ENCODE results near the gene DNMT3A.

Gene DNMT3A

GRCh38 chr2:25307949-25308557, 33.7 kb downstream of the DNMT3A start:
- Histone ChIP-seq H3K4me2 (ENCODE audit: insufficient read depth, low read length, poor library complexity, severe bottlenecking) (no peak overlapping the region), H2BK12ac (ENCODE audit: low read length) (no peak overlapping the region), H3K4ac (ENCODE audit: low read length) (no peak overlapping the region), H2BK15ac (ENCODE audit: low read length) (no peak overlapping the region), H3K4me3 (ENCODE audit: low read length in 2 of 2) (no peak overlapping the region), H3K27me3 (ENCODE audit: control insufficient read depth in 3 of 3, insufficient read depth in 3 of 3, low read depth in 1 of 3, low read length in 3 of 3) (no peaks in the 10 kb centered on the region), H3K36me3 (replicated peaks in 1 of 2; ENCODE audit: control insufficient read depth in 2 of 2, insufficient read depth in 2 of 2, low read length in 2 of 2) (no peaks in the 10 kb centered on the region), H2AFZ (ENCODE audit: low read length) (no peak overlapping the region), H3K14ac (ENCODE audit: low read length) (no peak overlapping the region), H3K18ac (ENCODE audit: low read length) (no peak overlapping the region), H4K91ac (ENCODE audit: low read depth, low read length, poor library complexity) (no peak overlapping the region), H3K23ac (ENCODE audit: low read depth, low read length, poor library complexity) (no peak overlapping the region), H2BK5ac (ENCODE audit: low read length) (no peak overlapping the region), H3K4me1 (ENCODE audit: control insufficient read depth in 2 of 2, insufficient read depth in 1 of 2, low read depth in 1 of 2, low read length in 2 of 2) (peaks cover 13 to 34% of the 10 kb centered on the region in 2 donors), H4K8ac (ENCODE audit: low read depth, low read length) (no peak overlapping the region), H3K27ac (replicated peaks; ENCODE audit: low read length) (no peak overlapping the region), H3K9me3 (replicated peaks in 1 of 2; ENCODE audit: control insufficient read depth in 2 of 2, insufficient read depth in 1 of 2, low read depth in 1 of 2, low read length in 2 of 2) (no peaks in the 10 kb centered on the region), H3K79me1 (ENCODE audit: low read depth, low read length) (peaks cover 2% of the 10 kb centered on the region), H3K9ac (ENCODE audit: low read depth, low read length, poor library complexity) (no peak overlapping the region), H2AK5ac (ENCODE audit: low read depth, low read length) (no peak overlapping the region), H2BK120ac (ENCODE audit: low read depth, low read length) (no peak overlapping the region)
- no CpG with 5 or more reads among the region's 7 CpGs for WGBS, 2 donors (ENCODE audit: extremely low coverage in 2 of 2, insufficient read length in 2 of 2, insufficient replicate concordance in 1 of 2)
- DNase-seq (ENCODE audit: low spot score), result no peak

- H3K4me2 ChIP-seq (ENCODE audit: insufficient read depth, low read length, poor library complexity, severe bottlenecking), result no peak overlapping the region
- DNase-seq (ENCODE audit: low spot score), result no peak
- H4K8ac ChIP-seq (ENCODE audit: low read depth, low read length), result no peak overlapping the region
- no peak overlapping the region for H3K27ac ChIP-seq (replicated peaks; ENCODE audit: low read length)
- H3K23ac ChIP-seq (ENCODE audit: low read depth, low read length, poor library complexity), result no peak overlapping the region
- H3K36me3 ChIP-seq (replicated peaks in 1 of 2; ENCODE audit: control insufficient read depth in 2 of 2, insufficient read depth in 2 of 2, low read length in 2 of 2), result no peaks in the 10 kb centered on the region
- no peaks in the 10 kb centered on the region for H3K9me3 ChIP-seq (replicated peaks in 1 of 2; ENCODE audit: control insufficient read depth in 2 of 2, insufficient read depth in 1 of 2, low read depth in 1 of 2, low read length in 2 of 2)
- H3K27me3 ChIP-seq (ENCODE audit: control insufficient read depth in 3 of 3, insufficient read depth in 3 of 3, low read depth in 1 of 3, low read length in 3 of 3), result no peaks in the 10 kb centered on the region
- H3K4me3 ChIP-seq (ENCODE audit: low read length in 2 of 2), result no peak overlapping the region
- peaks cover 2% of the 10 kb centered on the region for H3K79me1 ChIP-seq (ENCODE audit: low read depth, low read length)
- no peak overlapping the region for H2AFZ ChIP-seq (ENCODE audit: low read length)
- no peak overlapping the region for H2BK15ac ChIP-seq (ENCODE audit: low read length)
- no peak overlapping the region for H3K18ac ChIP-seq (ENCODE audit: low read length)
- no peak overlapping the region for H2BK12ac ChIP-seq (ENCODE audit: low read length)
- no peak overlapping the region for H4K91ac ChIP-seq (ENCODE audit: low read depth, low read length, poor library complexity)
- H2BK5ac ChIP-seq (ENCODE audit: low read length), result no peak overlapping the region
- no CpG with 5 or more reads among the region's 6 CpGs for WGBS, 2 donors (ENCODE audit: extremely low coverage in 2 of 2, insufficient read length in 2 of 2, insufficient replicate concordance in 1 of 2)
- peaks cover 12 to 31% of the 10 kb centered on the region in 2 donors for H3K4me1 ChIP-seq (ENCODE audit: control insufficient read depth in 2 of 2, insufficient read depth in 1 of 2, low read depth in 1 of 2, low read length in 2 of 2)
- no peak overlapping the region for H3K4ac ChIP-seq (ENCODE audit: low read length)
- no peak overlapping the region for H2BK120ac ChIP-seq (ENCODE audit: low read depth, low read length)
- no peak overlapping the region for H3K9ac ChIP-seq (ENCODE audit: low read depth, low read length, poor library complexity)
- H2AK5ac ChIP-seq (ENCODE audit: low read depth, low read length), result peak overlapping the region; percentile 71
- no peak overlapping the region for H3K14ac ChIP-seq (ENCODE audit: low read length)
Observed at GRCh38 chr2:25306777-25307368, 34.9 kb downstream of the DNMT3A start.

GRCh38 chr2:25305775-25306174, 36.0 kb downstream of the DNMT3A start:
- Histone ChIP-seq H2AFZ (ENCODE audit: low read length) (no peak overlapping the region), H3K4me2 (ENCODE audit: insufficient read depth, low read length, poor library complexity, severe bottlenecking) (no peak overlapping the region), H3K4me3 (ENCODE audit: low read length in 2 of 2) (no peak overlapping the region), H2BK5ac (ENCODE audit: low read length) (no peak overlapping the region), H3K14ac (ENCODE audit: low read length) (no peak overlapping the region), H3K23ac (ENCODE audit: low read depth, low read length, poor library complexity) (no peak overlapping the region), H3K4ac (ENCODE audit: low read length) (no peak overlapping the region), H3K27ac (replicated peaks; ENCODE audit: low read length) (no peak overlapping the region), H4K91ac (ENCODE audit: low read depth, low read length, poor library complexity) (no peak overlapping the region), H3K9me3 (replicated peaks in 1 of 2; ENCODE audit: control insufficient read depth in 2 of 2, insufficient read depth in 1 of 2, low read depth in 1 of 2, low read length in 2 of 2) (no peaks in the 10 kb centered on the region), H2AK5ac (ENCODE audit: low read depth, low read length) (no peak overlapping the region), H3K79me1 (ENCODE audit: low read depth, low read length) (no peaks in the 10 kb centered on the region), H4K8ac (ENCODE audit: low read depth, low read length) (no peak overlapping the region), H2BK120ac (ENCODE audit: low read depth, low read length) (no peak overlapping the region), H2BK15ac (ENCODE audit: low read length) (no peak overlapping the region), H3K9ac (ENCODE audit: low read depth, low read length, poor library complexity) (no peak overlapping the region), H3K18ac (ENCODE audit: low read length) (peak overlapping the region; percentile 31), H3K27me3 (ENCODE audit: control insufficient read depth in 3 of 3, insufficient read depth in 3 of 3, low read depth in 1 of 3, low read length in 3 of 3) (no peaks in the 10 kb centered on the region), H3K36me3 (replicated peaks in 1 of 2; ENCODE audit: control insufficient read depth in 2 of 2, insufficient read depth in 2 of 2, low read length in 2 of 2) (no peaks in the 10 kb centered on the region), H2BK12ac (ENCODE audit: low read length) (no peak overlapping the region), H3K4me1 (ENCODE audit: control insufficient read depth in 2 of 2, insufficient read depth in 1 of 2, low read depth in 1 of 2, low read length in 2 of 2) (peaks cover 8 to 22% of the 10 kb centered on the region in 2 donors)
- DNase-seq (ENCODE audit: low spot score), result no peak
- WGBS, 2 donors (ENCODE audit: extremely low coverage in 2 of 2, insufficient read length in 2 of 2, insufficient replicate concordance in 1 of 2), result no CpG with 5 or more reads among the region's 10 CpGs

- WGBS, 2 donors (ENCODE audit: extremely low coverage in 2 of 2, insufficient read length in 2 of 2, insufficient replicate concordance in 1 of 2), result no CpG with 5 or more reads among the region's 16 CpGs
Observed at GRCh38 chr2:25304826-25305596, 36.7 kb downstream of the DNMT3A start.

More at GRCh38 chr2:25304826-25305596, 36.7 kb downstream of the DNMT3A start:
- Histone ChIP-seq H3K14ac (ENCODE audit: low read length) (no peak overlapping the region), H4K8ac (ENCODE audit: low read depth, low read length) (no peak overlapping the region), H4K91ac (ENCODE audit: low read depth, low read length, poor library complexity) (no peak overlapping the region), H2BK120ac (ENCODE audit: low read depth, low read length) (no peak overlapping the region), H2AFZ (ENCODE audit: low read length) (no peak overlapping the region), H3K27me3 (ENCODE audit: control insufficient read depth in 3 of 3, insufficient read depth in 3 of 3, low read depth in 1 of 3, low read length in 3 of 3) (no peaks in the 10 kb centered on the region), H3K4me3 (ENCODE audit: low read length in 2 of 2) (no peak overlapping the region), H3K4me1 (ENCODE audit: control insufficient read depth in 2 of 2, insufficient read depth in 1 of 2, low read depth in 1 of 2, low read length in 2 of 2) (peaks cover 3 to 17% of the 10 kb centered on the region in 2 donors), H2BK12ac (ENCODE audit: low read length) (no peak overlapping the region), H3K9ac (ENCODE audit: low read depth, low read length, poor library complexity) (no peak overlapping the region), H3K4ac (ENCODE audit: low read length) (no peak overlapping the region), H2AK5ac (ENCODE audit: low read depth, low read length) (peak overlapping the region; percentile 12), H3K79me1 (ENCODE audit: low read depth, low read length) (no peaks in the 10 kb centered on the region), H2BK5ac (ENCODE audit: low read length) (no peak overlapping the region), H3K18ac (ENCODE audit: low read length) (peak overlapping the region; percentile 63), H3K9me3 (replicated peaks in 1 of 2; ENCODE audit: control insufficient read depth in 2 of 2, insufficient read depth in 1 of 2, low read depth in 1 of 2, low read length in 2 of 2) (no peaks in the 10 kb centered on the region), H3K23ac (ENCODE audit: low read depth, low read length, poor library complexity) (no peak overlapping the region), H3K36me3 (replicated peaks in 1 of 2; ENCODE audit: control insufficient read depth in 2 of 2, insufficient read depth in 2 of 2, low read length in 2 of 2) (no peaks in the 10 kb centered on the region), H2BK15ac (ENCODE audit: low read length) (no peak overlapping the region), H3K27ac (replicated peaks; ENCODE audit: low read length) (no peak overlapping the region), H3K4me2 (ENCODE audit: insufficient read depth, low read length, poor library complexity, severe bottlenecking) (no peak overlapping the region)
- no peak for DNase-seq (ENCODE audit: low spot score)

All from neuronal stem cell (in vitro differentiated cells).